ENCODE measurements around the gene PDGFC. TPM values are rescaled to one million over a fixed set of nuclear protein-coding genes. Genes with fewer than 3 reads are reported as not detected.

The PDGFC gene
- total and polyA plus RNA-seq, 2 of the 13 experiments (the other 11 are each of a cell fraction or from before 2014, with no cell fraction given): 4.6 to 9.1 TPM

- TF ChIP-seq ZNF749 (CRISPR knock-in tag; IDR thresholded peaks at IDR 0.05; ENCODE audit: borderline replicate concordance): no peak
- TF ChIP-seq ZNF878 (CRISPR knock-in tag; IDR thresholded peaks at IDR 0.05): no peak
- TF ChIP-seq ZNF550 (CRISPR knock-in tag; IDR thresholded peaks at IDR 0.05; ENCODE audit: borderline replicate concordance): no peak
- no peak for TF ChIP-seq HNRNPH1 (optimal IDR thresholded peaks at IDR 0.05; ENCODE audit: low read depth, low read length)
- no peak for TF ChIP-seq ZNF558 (CRISPR knock-in tag; IDR thresholded peaks at IDR 0.05; ENCODE audit: borderline replicate concordance)
- TF ChIP-seq U2AF2 (IDR thresholded peaks at IDR 0.05; ENCODE audit: low read depth, low read length): no peak
Observed at GRCh38 chr4:156953001-156953400, 18.6 kb downstream of the PDGFC start (continued).

- WGBS (ENCODE audit: low lambda C conversion rate): 88% methylated on average over 3 of the region's 3 CpGs
- ATAC-seq: no peak
- no peak overlapping the region for H3K9ac ChIP-seq (ENCODE audit: insufficient read depth, low read depth, low read length)
- no peaks in the 10 kb centered on the region for H4K20me1 ChIP-seq (ENCODE audit: insufficient read depth, low read length)
- no peaks in the 10 kb centered on the region for H3K9me3 ChIP-seq (ENCODE audit: low read length)
- TF ChIP-seq ZNF281 (CRISPR knock-in tag; IDR thresholded peaks at IDR 0.05; ENCODE audit: borderline replicate concordance) (no peak), SRSF9 (IDR thresholded peaks at IDR 0.05; ENCODE audit: borderline replicate concordance, insufficient read depth, low read depth, low read length, poor library complexity, severe bottlenecking) (no peak)
- POLR2A ChIA-PET: no interaction called here
- H3K4me2 ChIP-seq (ENCODE audit: low read depth, low read length): no peak overlapping the region
- no peak overlapping the region for H3K27ac ChIP-seq (ENCODE audit: extremely low read length, insufficient read depth, low read length)
- no peak for FAIRE-seq
- H3K27me3 ChIP-seq (ENCODE audit: control insufficient read depth in 1 of 2, insufficient read depth in 2 of 2, low read length in 2 of 2): no peaks in the 10 kb centered on the region
- no TSS peak for BruUV-seq (replicated peaks)
- in situ Hi-C loops (cut with HindIII; ENCODE audit: extremely low pct_ligation_motif_present, low pct_unique_long_range_greater_than_20kb) (loop anchor here (25.0 kb wide), 1 partner anchor 1085 kb away; no protein-coding TSS in a partner anchor), intact Hi-C loops (cut with micrococcal nuclease; ENCODE audit: unreplicated experiment) (no loop called here)
- CTCF ChIA-PET (ENCODE audit: low intra/inter-chr PET ratio, low total read pairs): no interaction called here
- no peaks in the 10 kb centered on the region for H3K36me3 ChIP-seq (replicated peaks in 1 of 2; ENCODE audit: control insufficient read depth in 1 of 2, insufficient read depth in 2 of 2, low read length in 2 of 2)
- no peak overlapping the region for H2AFZ ChIP-seq (ENCODE audit: low read length)
- no peaks in the 10 kb centered on the region for H3K79me2 ChIP-seq (ENCODE audit: insufficient read depth, low read length)
- DNase-seq (ENCODE audit: low spot score): no peak
- H3K4me3 ChIP-seq (replicated peaks in 1 of 3; ENCODE audit: insufficient read depth in 1 of 3, low read depth in 2 of 3, low read length in 3 of 3): no peak overlapping the region
- peaks cover 36% of the 10 kb centered on the region for H3K4me1 ChIP-seq (ENCODE audit: insufficient read depth, low read length)
Observed at GRCh38 chr4:156952078-156952759, 19.4 kb downstream of the PDGFC start.

Data from HepG2 (cell line).